PFSK-1 (cell line): ENCODE results near the gene ERN1.

ENCODE experiments used
- FOXP2 ChIP-seq: optimal IDR thresholded peaks from 2 replicates; pipeline ENCODE3; 2011; ENCODE audit warnings: borderline replicate concordance, control low read depth, inconsistent platforms; ENCODE audit not compliant: insufficient read depth; ENCODE audit errors: extremely low read length, extremely low read depth
- POLR2AphosphoS5 ChIP-seq: IDR thresholded peaks from 2 replicates; pipeline ENCODE4 v1.6.1; 2012; ENCODE audit warnings: low read depth, mild to moderate bottlenecking, control low read depth, low read length, moderate library complexity
- REST ChIP-seq, 2 experiments: IDR thresholded peaks; 2 replicates each; pipeline versions ENCODE4 v1.6.1 to v1.8.0; 2011 to 2012; ENCODE audit warnings: low read depth in 2 of 2, low read length in 2 of 2, control low read depth in 1 of 2, inconsistent platforms in 1 of 2, mild to moderate bottlenecking in 1 of 2, moderate library complexity in 1 of 2; ENCODE audit not compliant: insufficient read depth in 1 of 2
- SIN3A ChIP-seq: IDR thresholded peaks from 2 replicates; pipeline ENCODE4 v1.6.1; 2012; ENCODE audit warnings: mild to moderate bottlenecking, low read length, moderate library complexity, borderline replicate concordance; ENCODE audit not compliant: insufficient read depth
- TAF1 ChIP-seq: IDR thresholded peaks from 2 replicates; pipeline ENCODE4 v1.6.1; 2012; ENCODE audit warnings: low read length, control low read depth, borderline replicate concordance; ENCODE audit not compliant: insufficient read depth

The ERN1 gene

DNA sequence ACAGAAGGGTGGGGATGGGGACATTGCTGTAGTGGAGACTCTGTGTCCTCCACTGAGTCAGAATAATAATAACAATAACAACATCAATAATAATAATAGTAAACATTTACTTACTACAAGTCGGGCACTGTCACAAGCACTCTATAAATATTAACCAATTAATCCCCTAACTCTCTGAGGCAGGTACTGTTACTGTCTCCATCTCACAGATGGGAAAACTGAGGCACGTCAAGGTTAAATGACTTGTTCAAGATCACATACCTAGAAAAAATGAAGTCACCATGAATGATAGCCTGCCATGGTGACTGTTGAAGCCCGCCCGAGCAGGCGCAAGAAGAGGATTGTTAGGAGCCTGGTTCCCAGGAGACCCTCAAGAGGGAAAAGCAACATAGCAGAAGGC is 121.6 kb downstream of the ERN1 start:
- TF ChIP-seq SIN3A (no peak), REST (IDR thresholded peaks at IDR 0.05; ENCODE audit: insufficient read depth in 1 of 2, low read depth in 2 of 2, low read length in 2 of 2) (no peak), TAF1 (no peak), POLR2AphosphoS5 (no peak), FOXP2 (no peak)

DNA sequence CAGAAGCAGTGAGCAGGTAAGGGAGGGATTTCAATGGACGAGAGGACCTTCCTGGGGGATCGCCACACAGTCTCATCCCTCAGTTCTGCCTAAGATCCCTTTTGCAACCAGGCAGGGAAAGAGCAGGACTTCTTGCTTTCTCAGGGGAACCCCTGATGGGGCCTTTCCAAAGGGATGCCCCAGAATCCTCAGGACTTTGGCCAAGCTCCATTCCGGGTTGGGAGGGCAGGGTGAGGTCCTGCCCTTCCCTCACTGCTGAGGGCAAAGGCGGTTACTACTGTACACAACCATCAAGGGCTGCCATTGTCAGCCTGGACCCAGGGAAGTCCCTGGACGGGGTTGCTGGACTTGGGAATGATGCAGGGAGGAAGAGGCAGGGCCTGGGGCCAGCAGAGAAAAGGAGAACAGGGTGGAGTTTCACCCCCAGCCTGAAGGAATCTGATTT is 122.1 kb downstream of the ERN1 start:
- no peak for TF ChIP-seq TAF1
- no peak for TF ChIP-seq REST (IDR thresholded peaks at IDR 0.05; ENCODE audit: insufficient read depth in 1 of 2, low read depth in 2 of 2, low read length in 2 of 2)
- no peak for TF ChIP-seq POLR2AphosphoS5
- TF ChIP-seq FOXP2, result no peak
- TF ChIP-seq SIN3A, result no peak

GRCh38 chr17:64006361-64007088 is 123.4 kb downstream of the ERN1 start:
- TF ChIP-seq FOXP2, result no peak
- TF ChIP-seq TAF1, result no peak
- no peak for TF ChIP-seq REST (IDR thresholded peaks at IDR 0.05; ENCODE audit: insufficient read depth in 1 of 2, low read depth in 2 of 2, low read length in 2 of 2)
- TF ChIP-seq SIN3A, result no peak
- TF ChIP-seq POLR2AphosphoS5, result no peak

GRCh38 chr17:64005734-64006167 is 124.2 kb downstream of the ERN1 start:
- TF ChIP-seq TAF1, result no peak

DNA sequence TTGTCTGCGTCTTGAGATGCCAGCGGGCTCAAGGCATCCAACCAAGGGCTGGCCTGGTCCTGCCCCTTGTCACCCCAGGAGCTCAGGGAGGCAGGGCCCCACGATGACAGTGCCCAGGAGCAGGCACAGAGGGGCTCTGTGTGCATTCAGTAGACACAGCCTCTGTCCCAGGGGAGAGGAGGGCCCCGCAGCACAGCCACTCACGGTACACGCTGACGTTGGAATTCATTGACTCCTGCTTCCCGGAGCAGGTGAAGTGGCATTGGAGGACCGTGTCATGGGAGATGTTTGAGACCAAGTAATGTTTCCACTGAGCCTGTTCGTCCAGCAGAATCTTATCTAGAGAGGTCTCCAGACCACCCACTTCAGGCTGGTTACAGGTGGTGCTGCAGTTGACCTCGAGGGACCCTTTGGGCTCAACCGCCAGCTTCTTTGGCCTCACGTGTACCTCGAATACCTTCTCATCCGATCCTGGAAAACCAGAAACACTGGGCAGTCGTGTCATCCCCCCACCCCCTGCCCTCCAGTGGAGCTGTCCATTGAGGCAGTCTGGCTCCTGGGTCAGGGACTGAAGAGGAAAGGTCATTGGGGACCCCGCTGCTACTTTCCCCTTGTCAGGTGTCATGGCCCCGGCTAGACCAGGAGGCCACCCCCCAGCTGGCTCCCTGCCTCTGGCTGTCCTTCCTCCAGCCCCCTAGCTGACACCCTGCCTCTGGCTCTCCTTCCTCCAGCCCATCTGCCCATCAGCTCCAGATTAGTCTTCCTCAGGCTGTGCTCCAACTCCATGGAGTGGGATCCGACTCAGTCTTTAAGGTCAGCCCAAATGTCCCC is 124.8 kb downstream of the ERN1 start:
- TF ChIP-seq POLR2AphosphoS5, result no peak
- TF ChIP-seq TAF1, result no peak
- no peak for TF ChIP-seq FOXP2
- no peak for TF ChIP-seq SIN3A
- TF ChIP-seq REST (IDR thresholded peaks at IDR 0.05; ENCODE audit: insufficient read depth in 1 of 2, low read depth in 2 of 2, low read length in 2 of 2), result no peak
